GM06990 (cell line): ENCODE measurements around the gene COL3A1.

Experiments
- DNase-seq: peaks from one replicate; pipeline ENCODE4 v3.0.0-alpha.2; 2011; ENCODE audit not compliant: insufficient read length; ENCODE audit errors: extremely low read depth
- H3K27me3 ChIP-seq: replicated peaks from 2 replicates; pipeline ENCODE4 v1.6.0; 2011; ENCODE audit warnings: low read length; ENCODE audit not compliant: control insufficient read depth, insufficient read depth
- H3K36me3 ChIP-seq: 2 replicates; pipeline ENCODE4 v1.5.1; 2011; ENCODE audit warnings: low read length; ENCODE audit not compliant: control insufficient read depth, insufficient read depth
- H3K4me3 ChIP-seq: replicated peaks from 2 replicates; pipeline ENCODE4 v1.5.1; 2011; ENCODE audit warnings: low read depth, mild to moderate bottlenecking, control low read depth, low read length
- CTCF ChIP-seq: IDR thresholded peaks from 2 replicates; pipeline ENCODE4 v1.5.1; 2011; ENCODE audit warnings: low read length, control low read depth, mild to moderate bottlenecking, inconsistent platforms; ENCODE audit not compliant: insufficient read depth, poor library complexity, severe bottlenecking

COL3A1 gene

GRCh38 chr2:189056200-189057106, 82.3 kb downstream of the COL3A1 start:
- Histone ChIP-seq H3K4me3 (no peak overlapping the region), H3K27me3 (no peaks in the 10 kb centered on the region), H3K36me3 (no peaks in the 10 kb centered on the region; the same call in 1 of the 2 replicates)
- no peak for DNase-seq
- no peak for TF ChIP-seq CTCF

- Histone ChIP-seq H3K27me3 (no peaks in the 10 kb centered on the region), H3K4me3 (no peak overlapping the region), H3K36me3 (no peaks in the 10 kb centered on the region; the same call in 1 of the 2 replicates)
- TF ChIP-seq CTCF: no peak
- DNase-seq: no peak
These were observed 83.1 kb downstream of the COL3A1 start for GRCh38 chr2:189057316-189057715.

GRCh38 chr2:189060096-189060642, 86.0 kb downstream of the COL3A1 start:
- H3K27me3 ChIP-seq: no peaks in the 10 kb centered on the region
- H3K36me3 ChIP-seq: no peaks in the 10 kb centered on the region
- no peak for DNase-seq
- no peak overlapping the region for H3K4me3 ChIP-seq
- TF ChIP-seq CTCF: no peak
